ENCODE data around the gene SNRNP35. TPM values are rescaled to one million over a fixed set of nuclear protein-coding genes. Genes with fewer than 3 reads are reported as not detected.
"Not testable (repeated sequence)": the region's sequence is repeated elsewhere in the genome, so short reads cannot be mapped to it uniquely, and the experiment has no call there.

The SNRNP35 gene
- total RNA-seq, 2 donors from 2014 or later: 23.5 to 31.4 TPM

DNA sequence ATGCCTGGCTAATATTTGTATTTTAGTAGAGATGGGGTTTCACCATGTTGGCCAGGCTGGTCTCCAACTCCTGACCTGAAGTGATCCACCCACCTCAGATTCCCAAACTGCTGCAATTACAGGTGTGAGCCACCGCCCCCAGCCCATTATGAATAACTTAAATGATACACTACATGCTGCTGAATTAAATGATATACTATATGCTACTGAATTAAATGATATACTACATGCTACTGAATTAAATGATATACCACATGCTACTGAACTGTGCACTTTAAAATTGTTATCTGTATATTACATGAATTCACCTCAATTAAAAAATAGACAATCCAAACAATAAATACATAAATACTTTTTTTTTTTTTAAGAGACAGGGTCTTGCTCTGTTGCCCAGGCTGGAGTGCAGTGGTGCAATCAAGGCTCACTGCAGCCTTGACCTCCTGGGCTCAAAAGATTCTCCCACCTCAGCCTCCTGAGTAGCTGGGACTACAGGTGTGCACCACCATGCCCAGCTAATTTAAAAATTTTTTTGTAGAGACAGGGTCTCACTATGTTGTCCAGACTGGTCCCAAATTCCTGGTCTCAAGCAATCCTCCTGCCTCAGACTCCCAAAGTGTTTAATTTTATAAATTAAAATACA, 56.8 kb downstream of the SNRNP35 start:
- H3K36me3 Mint-ChIP-seq (ENCODE audit: low read depth): peaks cover 17% of the 10 kb centered on the region
- H3K4me1 Mint-ChIP-seq; ATAC-seq (replicated peaks); H3K27ac Mint-ChIP-seq; H3K4me3 Mint-ChIP-seq; H3K9me3 Mint-ChIP-seq; H3K27me3 Mint-ChIP-seq: not testable (repeated sequence)

DNA sequence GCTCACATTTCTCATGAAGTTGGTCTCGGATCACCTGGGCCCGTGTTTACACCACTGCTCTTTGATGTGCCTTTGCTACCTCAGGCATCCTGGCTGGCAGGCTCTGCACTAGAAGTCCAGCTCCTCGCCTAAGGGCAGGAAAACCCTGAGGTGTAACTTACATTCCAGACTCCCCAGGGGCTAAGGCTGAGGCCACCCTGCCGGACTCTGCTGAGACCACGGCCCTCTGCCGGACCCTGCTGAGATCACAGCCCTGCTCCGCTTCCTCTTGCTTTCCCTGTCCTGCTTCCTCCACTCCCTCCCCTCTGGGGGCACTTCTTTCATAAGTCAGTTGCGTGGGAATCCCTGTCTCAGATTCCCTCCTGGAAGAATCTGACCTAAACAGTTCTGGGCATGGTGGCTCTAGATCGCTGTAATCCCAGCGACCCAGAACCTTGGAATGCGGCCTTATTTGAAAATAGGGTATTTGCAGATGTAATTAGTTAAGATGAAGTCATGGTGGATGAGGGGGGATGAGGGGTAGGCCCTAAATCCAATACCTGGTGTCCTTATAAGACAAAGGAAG, 58.4 kb downstream of the SNRNP35 start:
- no peak for ATAC-seq (replicated peaks)
- no peaks in the 10 kb centered on the region for H3K27me3 Mint-ChIP-seq
- no peak overlapping the region for H3K27ac Mint-ChIP-seq
- H3K4me1 Mint-ChIP-seq: no peaks in the 10 kb centered on the region
- H3K36me3 Mint-ChIP-seq (ENCODE audit: low read depth): peaks cover 17% of the 10 kb centered on the region
- no peaks in the 10 kb centered on the region for H3K9me3 Mint-ChIP-seq
- no peak overlapping the region for H3K4me3 Mint-ChIP-seq

Other genes starting within 250 kb of the SNRNP35 start
- gene MPHOSPH9, start 225.0 kb upstream of the SNRNP35 start, total RNA-seq: 10 to 100 TPM; 72.3 to 77.1 TPM
- gene MTRFR, start 224.7 kb upstream of the SNRNP35 start, total RNA-seq: 10 to 100 TPM; 26.8 to 32.3 TPM
- 10 to 100 TPM; 25.1 to 41.9 TPM for gene CDK2AP1, start 186.3 kb upstream of the SNRNP35 start, total RNA-seq
- 10 to 100 TPM; 59.8 to 64.0 TPM for gene SBNO1, start 93.3 kb upstream of the SNRNP35 start, total RNA-seq
- 10 to 100 TPM; 48.9 to 67.2 TPM for gene KMT5A, start 74.0 kb upstream of the SNRNP35 start, total RNA-seq
- gene RILPL2, start 21.5 kb upstream of the SNRNP35 start, total RNA-seq: 10 to 100 TPM; 12.3 to 12.6 TPM
- 1 to 10 TPM; 3.2 to 3.5 TPM for gene RILPL1, start 75.6 kb downstream of the SNRNP35 start, total RNA-seq
- gene TMED2, start 126.4 kb downstream of the SNRNP35 start, total RNA-seq: 100 to 1,000 TPM; 107 to 177 TPM
- 10 to 100 TPM; 28.8 to 51.6 TPM for gene DDX55, start 144.0 kb downstream of the SNRNP35 start, total RNA-seq
- 10 to 100 TPM; 51.6 to 91.4 TPM for gene EIF2B1, start 175.5 kb downstream of the SNRNP35 start, total RNA-seq
- gene GTF2H3, start 175.7 kb downstream of the SNRNP35 start, total RNA-seq: 10 to 100 TPM; 38.3 to 67.4 TPM
- gene TCTN2, start 213.0 kb downstream of the SNRNP35 start, total RNA-seq: 1 to 10 TPM; 5.6 to 6.3 TPM